Measurements from ENCODE around the gene PCSK6.
"Not testable (repeated sequence)": the region's sequence is repeated elsewhere in the genome, so short reads cannot be mapped to it uniquely, and the experiment has no call there.

PCSK6 gene

DNA sequence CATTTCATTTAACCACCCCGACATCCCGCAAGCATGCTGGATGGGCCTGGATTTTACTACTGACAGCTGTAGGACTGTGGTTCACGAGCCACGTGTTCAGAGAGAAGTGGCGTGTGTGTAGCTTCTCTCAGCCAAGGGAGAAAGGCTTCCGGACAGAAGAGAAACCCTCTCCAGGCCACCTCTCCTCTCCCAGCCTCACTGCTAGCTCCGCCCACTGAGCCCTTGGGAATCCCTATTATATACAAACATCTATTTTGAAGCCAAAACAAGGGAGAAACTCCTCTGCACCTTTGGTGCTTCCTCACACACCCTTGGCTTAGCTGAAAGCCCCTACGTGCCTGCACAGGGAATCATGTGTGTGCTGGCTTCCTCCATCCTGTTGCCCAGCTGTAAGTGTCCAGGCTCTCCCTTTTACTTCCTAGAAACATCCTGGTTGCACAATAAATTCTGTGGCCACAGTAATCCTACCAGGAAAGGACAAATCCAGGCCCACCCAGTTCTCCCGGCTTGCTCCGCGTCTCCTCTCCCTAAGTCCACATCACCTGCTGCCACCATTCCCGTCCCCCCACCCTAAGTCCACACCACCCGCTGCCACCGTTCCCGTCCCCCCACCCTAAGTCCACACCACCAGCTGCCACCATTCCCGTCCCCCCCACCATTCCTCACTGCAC lies 30.5 kb downstream of the PCSK6 start:
- DNase-seq: no peak

GRCh38 chr15:101458158-101458900 lies 31.2 kb downstream of the PCSK6 start:
- DNase-seq: no peak

DNA sequence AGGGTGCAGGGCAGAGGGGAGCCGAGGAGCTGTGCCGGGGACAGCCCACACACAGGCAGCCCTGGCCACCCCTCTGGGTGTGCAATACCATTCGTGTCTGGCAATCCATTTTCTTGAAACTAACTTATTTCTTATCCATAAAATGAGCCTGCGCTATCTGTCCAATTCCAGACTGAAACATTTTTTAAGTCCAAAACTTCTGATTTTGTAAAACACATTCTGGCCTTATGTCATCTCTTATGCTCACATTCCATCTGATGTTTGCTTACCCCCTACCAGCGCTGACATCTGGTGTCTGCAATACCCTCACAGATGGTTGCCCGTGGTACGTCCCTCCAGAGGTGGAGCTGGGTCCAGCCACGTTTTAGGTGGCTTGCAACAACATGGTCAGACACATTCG lies 31.8 kb downstream of the PCSK6 start:
- DNase-seq: no peak

- no peak for DNase-seq
Measured at GRCh38 chr15:101456057-101456739, 33.3 kb downstream of the PCSK6 start.

GRCh38 chr15:101455291-101456025 lies 34.0 kb downstream of the PCSK6 start:
- no peak for DNase-seq

- not testable (repeated sequence) for DNase-seq
Measured at GRCh38 chr15:101454781-101455180, 34.7 kb downstream of the PCSK6 start.

DNA sequence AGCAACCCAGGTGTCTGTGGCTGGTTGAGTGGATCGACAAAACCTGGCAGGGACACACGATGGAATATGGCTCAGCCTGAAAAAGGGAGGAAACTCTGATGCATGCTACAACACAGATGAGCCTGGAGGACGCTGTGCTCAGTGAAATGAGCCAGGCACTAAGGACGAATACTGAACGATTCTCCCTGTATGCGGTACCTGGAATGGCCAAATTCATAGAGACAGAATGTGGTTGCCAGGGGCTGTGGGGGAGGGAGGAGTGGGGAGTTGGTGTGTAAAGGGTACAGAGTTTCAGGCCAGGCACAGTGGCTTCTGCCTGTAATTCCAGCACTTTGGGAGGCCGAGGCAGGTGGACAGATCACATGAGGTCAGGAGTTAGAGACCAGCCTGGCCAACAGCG lies 35.1 kb downstream of the PCSK6 start:
- DNase-seq: no peak

DNA sequence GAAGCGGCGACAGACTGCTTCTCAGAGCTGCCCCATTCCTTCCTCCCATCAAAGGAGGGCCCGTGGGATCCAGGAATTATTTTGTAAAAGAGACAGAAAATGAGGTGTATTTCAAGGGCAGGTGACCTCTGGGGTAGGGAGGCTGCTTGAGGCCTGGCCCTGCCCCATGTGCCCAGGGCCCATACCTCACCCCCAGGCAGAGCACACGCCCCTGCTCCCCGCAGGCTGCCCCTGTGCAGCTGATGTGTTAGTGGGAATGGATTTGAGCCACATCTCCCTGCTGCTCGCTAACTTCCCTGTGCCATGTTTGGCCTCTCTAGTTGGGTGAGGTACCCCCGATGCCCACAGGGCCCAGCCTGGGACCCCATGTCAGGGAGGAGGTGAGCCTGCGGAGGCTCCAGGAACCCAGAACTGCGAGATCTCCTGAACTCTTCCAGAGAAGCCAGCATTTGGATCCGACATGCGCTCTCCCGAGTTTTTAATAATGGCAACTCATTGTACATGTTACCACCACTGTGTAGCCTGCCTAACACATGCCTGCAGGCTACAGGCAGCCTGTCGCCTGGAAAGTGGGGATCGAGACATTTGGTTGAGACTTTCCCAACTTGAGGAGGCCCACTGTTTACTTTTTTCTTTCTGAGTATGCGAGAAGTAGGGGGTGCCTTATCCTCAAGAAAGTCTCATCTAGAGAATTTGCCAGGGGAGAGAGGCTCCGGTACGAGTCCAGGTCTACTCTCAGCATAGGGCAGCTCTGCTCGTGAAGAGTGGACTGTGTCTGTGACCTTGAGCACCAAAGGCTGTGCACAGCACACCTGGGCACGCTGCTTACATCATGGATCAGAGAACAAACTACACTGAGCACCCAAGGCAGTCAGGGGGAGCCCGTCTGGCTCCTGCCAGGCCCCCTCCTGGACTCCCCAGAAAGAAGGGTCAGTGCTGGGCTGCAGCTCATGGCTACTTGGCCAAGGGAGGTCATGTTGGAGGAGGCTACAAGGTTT lies 36.1 kb downstream of the PCSK6 start:
- DNase-seq: no peak

DNA sequence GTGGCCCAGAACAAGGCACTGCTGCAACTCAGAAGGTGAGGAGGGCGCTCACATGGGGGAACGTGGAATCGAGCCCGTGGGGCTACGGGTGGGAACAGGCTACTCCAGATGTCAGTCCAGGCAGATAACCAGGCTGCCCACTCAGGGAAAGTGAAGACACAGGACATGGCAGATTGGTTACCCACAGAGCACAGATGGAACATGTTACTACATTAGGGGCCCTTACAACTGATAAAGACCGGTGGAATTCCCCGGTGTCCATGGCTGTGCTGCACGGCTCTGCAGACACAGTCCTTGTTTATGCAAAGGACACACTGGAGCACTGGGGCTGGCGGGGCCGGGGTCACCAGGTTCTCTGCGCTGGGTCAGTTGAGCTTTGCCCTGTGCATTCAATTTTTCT lies 36.9 kb downstream of the PCSK6 start:
- no peak for DNase-seq

DNA sequence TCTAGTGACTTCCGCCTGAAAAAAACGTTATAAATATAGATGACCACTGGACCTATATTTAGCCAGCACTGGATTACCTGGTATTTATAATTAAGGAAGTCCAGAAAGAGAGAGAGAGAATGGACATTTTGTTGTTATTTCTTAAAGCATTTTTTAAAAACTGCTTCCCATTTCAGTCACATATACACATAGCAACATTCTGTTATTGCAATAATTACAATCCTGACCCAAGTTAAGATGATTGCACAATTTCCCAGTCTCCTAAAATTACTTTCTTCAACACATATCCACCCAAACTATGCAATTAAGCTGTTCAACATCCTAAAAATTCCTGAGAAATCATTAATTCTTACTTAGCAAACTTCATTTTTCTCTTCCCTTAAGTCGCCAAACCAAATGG lies 37.7 kb downstream of the PCSK6 start:
- no peak for DNase-seq

- no peak for DNase-seq
Measured at GRCh38 chr15:101451266-101451799, 38.2 kb downstream of the PCSK6 start.

DNA sequence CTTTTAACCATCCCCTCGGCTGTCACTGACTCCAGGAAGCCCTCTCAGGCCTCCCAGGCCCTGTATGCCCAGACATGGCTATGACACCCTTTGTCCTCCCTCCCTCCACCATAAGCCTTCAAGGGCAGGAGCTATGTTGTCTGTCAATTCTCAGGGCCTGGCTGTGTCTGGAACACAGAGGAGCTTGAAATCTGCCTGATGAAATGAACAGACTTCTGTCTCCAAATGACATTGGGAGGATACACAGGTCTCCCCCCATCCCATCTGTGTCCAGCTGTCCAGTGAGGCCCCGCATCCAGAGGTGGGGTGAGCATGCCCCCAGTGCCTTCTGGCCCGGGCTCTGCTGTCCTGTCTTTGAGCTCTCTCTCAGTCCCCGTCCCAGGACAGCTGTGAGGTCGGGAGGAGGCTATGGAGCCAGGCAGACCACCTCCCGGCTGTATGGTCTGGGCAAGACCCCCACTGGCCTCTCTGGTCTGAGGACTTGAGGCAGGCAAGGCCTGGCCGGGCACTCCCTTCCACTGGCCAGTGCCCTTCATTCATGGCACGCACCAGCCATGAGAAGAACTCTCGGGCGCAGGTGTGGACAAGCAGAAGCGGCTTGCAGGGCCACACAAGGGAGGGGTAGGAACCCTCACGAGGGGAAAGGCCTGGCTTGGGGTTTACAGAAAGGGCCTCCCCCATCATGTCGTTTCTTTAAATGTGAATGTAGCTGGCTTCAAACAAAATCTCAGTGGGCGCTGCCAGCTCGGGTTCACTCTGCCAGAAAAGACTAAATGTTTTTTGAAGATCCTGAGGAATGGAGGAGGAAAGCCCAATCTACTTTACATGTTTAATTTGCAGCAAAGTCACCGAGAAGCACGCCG lies 38.9 kb downstream of the PCSK6 start:
- DNase-seq: no peak

GRCh38 chr15:101449471-101450402 lies 39.8 kb downstream of the PCSK6 start:
- no peak for DNase-seq

DNA sequence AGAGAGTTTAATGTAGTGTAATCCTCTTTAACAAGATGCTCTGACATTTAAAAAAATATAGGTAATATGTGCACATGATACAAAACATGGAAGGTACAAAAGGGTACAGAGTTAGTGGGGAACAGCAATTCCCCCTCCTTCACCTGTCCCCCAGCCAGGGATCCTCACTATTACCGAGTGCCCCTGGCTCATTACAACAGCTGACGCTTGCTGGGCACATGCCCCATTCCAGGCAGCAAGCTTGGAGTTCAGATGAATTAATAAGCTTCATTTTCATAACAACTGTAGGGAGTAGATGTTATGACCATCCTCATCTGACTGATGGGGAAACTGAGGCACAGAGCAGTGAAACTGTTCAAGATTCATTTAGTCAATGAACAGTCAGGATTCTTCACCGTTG lies 41.2 kb downstream of the PCSK6 start:
- no peak for DNase-seq

- DNase-seq: no peak
Measured at GRCh38 chr15:101447561-101448071, 41.9 kb downstream of the PCSK6 start.

GRCh38 chr15:101447168-101447533 lies 42.4 kb downstream of the PCSK6 start:
- DNase-seq: no peak

DNA sequence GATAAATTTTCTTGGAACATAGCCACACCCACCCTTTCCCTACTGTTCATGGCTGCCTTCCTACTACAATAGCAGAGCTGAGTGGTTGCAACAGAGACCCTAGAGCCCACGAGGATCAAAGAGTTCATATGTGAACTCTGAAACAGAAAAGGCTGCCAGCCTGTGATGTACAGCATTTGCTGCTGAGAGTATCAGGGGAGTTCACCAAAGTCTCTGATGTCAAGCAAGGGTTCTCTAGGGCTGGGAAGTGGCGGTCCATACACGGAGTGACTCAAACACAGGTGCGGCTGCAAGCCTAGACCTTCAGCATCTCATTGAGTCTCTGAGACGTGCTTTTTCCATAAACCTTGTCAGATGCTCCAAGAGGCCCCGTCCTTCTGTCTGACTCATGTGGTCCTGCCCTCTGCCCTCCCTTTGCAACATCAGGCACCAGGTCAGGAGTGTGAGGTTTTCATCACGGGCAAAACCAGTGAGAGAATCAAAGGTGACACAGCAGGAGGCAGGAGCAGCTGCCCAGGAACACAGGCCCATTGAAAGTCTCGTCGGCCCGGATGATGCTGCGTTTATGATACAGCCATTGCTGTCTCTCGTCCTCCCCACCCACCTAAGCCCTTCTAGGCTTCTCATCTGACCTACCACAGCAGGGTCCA lies 42.9 kb downstream of the PCSK6 start:
- DNase-seq: no peak

DNA sequence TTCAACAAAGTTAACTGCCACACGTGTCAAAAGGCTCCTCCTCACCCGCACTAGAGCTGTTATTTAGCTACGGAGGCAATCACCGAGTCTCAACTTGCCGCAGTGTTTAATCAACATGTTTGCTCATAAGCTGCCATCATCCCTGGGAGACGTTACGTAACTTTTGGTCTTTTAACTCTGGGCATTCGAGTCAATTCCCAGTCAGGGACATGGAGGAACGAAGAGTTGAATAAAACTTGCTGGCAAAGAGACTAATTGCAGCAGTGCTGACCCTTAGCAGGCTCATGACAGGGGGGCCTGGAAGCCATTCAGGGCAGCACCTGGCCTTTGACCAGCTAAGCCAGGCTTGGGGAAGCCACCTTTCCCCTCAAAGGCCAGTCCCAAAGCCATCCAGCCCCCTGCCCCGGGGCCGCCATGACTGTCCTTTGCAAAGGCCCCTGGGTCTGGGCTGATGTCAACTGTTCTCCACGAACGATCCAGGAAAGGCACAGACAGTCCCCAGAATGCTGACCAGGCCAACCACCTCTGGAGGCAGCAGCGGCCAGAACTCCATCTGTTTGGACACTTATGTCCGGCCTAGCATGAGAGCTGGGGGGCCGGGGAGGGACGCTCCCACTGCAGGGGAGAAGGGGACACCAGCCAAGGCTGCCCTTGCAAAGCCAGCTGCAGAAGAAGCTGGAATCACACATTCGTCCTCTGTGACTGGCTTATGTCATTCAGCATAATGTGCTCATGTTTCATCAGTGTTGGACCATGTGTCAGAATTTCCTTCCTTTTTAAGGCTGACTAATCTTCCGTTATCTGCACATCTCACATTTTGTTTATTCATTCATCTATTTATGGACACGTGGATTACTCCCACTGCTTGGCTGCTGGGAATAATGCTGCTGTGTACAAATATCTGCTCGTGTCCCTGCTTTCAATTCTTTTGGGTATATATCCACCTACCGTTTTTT lies 43.7 kb downstream of the PCSK6 start:
- no peak for DNase-seq

All from KG1 (cell line).